ENCODE data around the gene C16orf92. TPM values are rescaled to one million over a fixed set of nuclear protein-coding genes. Genes with fewer than 3 reads are reported as not detected.

The C16orf92 gene
- total RNA-seq, 1 experiment from 2014 or later: not detected

DNA sequence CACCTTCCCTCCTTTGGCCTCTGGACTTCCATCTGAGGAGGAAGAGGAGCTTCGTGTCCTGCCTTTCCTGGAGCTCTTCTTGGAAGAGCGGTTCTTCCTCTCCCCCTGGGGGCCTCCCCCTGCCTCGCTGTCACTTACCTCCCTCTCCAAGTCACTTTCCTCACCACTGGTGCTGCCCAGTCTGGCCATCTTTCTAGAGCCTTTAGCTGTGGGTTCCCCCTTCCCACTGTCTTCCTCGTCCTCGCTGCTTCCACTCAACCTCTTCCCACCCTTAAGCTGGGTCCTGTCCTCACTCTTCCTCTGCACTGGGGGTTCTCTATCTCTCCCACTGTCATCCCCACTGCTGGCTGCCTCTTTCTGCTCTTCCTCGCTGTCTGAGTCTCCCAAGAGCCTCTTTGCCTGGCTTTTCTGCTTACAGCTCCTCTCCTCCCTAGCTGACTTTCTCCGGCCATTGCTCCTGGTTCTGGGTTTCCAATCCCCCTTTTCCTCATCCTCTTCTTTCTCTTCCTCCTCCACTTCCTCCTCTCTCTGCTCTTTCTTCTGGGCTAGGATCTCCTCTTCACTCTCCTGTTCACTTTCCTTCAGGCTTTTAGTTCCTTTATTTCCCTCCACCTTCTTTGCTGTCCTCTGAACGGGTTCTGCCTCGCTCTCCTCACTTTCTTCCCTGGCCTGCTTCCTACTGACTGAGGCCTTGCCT, 28.9 kb upstream of the C16orf92 start (continued):
- TF ChIP-seq TCF7L2 (IDR thresholded peaks at IDR 0.05; ENCODE audit: borderline replicate concordance, extremely low read depth, insufficient read depth, insufficient read length) (no peak), EZH2 (IDR thresholded peaks at IDR 0.05) (no peak), RAD21 (IDR thresholded peaks at IDR 0.05; ENCODE audit: low read depth) (no peak)

DNA sequence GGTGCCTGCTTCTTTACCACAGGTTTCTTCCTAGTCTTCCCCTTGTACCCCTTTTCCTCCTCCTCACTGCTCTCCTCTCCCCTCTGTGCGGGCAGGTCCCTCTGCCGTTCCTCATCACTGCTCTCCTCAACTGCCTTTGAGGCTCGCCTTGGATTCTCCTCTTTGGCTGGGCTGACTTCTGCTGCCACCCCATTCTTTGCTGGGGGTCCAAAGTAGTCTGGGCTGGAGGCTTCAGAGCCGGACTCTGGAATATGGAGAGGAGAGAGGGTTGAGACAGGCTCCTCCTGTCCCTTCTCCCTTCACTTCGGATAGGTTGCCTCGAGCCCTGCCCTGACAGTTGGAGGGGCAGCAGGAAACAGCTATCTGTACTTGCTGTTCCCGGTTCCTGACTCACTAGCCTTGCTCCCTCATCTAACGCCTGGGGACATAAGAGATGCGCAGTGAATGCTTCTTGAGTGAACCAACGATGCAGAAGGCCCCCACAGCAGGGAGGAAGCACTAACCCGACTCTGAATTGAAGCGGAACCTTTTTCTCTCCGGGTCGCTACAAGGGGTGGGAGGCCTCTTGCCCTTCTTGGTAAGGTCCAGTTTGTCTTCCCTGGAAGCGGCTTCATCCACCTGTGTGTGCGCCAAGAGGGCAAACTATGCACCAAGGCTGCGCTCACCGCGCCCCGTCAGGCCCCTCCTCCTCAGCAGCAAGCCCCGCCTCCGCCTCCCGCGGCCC, 28.2 kb upstream of the C16orf92 start:
- RAD21 ChIA-PET (ENCODE audit: low non-redundant PET in 1 of 2, low total read pairs in 2 of 2, uncharacterized antibody in 2 of 2, unreplicated experiment in 2 of 2): no interaction called here
- no peaks in the 10 kb centered on the region for H3K9me2 ChIP-seq (ENCODE audit: insufficient read depth)
- ATAC-seq (peak; percentile 64), DNase-seq (ENCODE audit: low read depth, low spot score) (no peak)
- H3K27me3 ChIP-seq (ENCODE audit: insufficient read depth, low read length): no peaks in the 10 kb centered on the region
- H3K79me2 ChIP-seq (ENCODE audit: insufficient read depth, low read length): peaks cover 11% of the 10 kb centered on the region
- H2AFZ ChIP-seq (ENCODE audit: low read depth, low read length, poor library complexity, severe bottlenecking): no peak overlapping the region
- H3K9me3 ChIP-seq (ENCODE audit: control insufficient read depth in 1 of 2, insufficient read depth in 1 of 2, low read depth in 1 of 2, low read length in 2 of 2): no peaks in the 10 kb centered on the region
- peak overlapping the region; percentile 86 for H3K9ac ChIP-seq (ENCODE audit: low read length)
- peak overlapping the region; percentile 83 to 95 for H3K4me3 ChIP-seq (replicated peaks in 1 of 2; ENCODE audit: low read depth in 1 of 2, low read length in 2 of 2)
- no peaks in the 10 kb centered on the region for H4K20me1 ChIP-seq (ENCODE audit: insufficient read depth)
- BruUV-seq (replicated peaks): TSS peak; percentile 76
- intact Hi-C loops (cut with micrococcal nuclease): no loop called here
- peaks cover 9 to 27% of the 10 kb centered on the region in 2 experiments for H3K4me1 ChIP-seq (ENCODE audit: control insufficient read depth in 1 of 2, insufficient read depth in 2 of 2, low read length in 2 of 2)
- H3K27ac ChIP-seq (ENCODE audit: low read depth, low read length): peak overlapping the region; percentile 88
- TF ChIP-seq, protein P1, sequence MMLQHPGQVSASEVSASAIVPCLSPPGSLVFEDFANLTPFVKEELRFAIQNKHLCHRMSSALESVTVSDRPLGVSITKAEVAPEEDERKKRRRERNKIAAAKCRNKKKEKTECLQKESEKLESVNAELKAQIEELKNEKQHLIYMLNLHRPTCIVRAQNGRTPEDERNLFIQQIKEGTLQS (IDR thresholded peaks at IDR 0.05): no peak
- no peak for TF ChIP-seq JUND (IDR thresholded peaks at IDR 0.05)
- no peak for TF ChIP-seq ZNF274 (IDR thresholded peaks at IDR 0.05; ENCODE audit: low read depth, low read length)
- TF ChIP-seq SIN3A (IDR thresholded peaks at IDR 0.05; ENCODE audit: low read depth): no peak
- TF ChIP-seq RAD21 (IDR thresholded peaks at IDR 0.05; ENCODE audit: low read depth): no peak
- TF ChIP-seq SRF (IDR thresholded peaks at IDR 0.05; ENCODE audit: low read depth): no peak
- no peak for TF ChIP-seq CEBPB (IDR thresholded peaks at IDR 0.05; ENCODE audit: low read depth)
- TF ChIP-seq EZH2phosphoT487 (IDR thresholded peaks at IDR 0.05; ENCODE audit: borderline replicate concordance): no peak
- TF ChIP-seq SP1 (IDR thresholded peaks at IDR 0.05; ENCODE audit: low read depth): no peak
- TF ChIP-seq POLR2A (IDR thresholded peaks at IDR 0.05; ENCODE audit: borderline replicate concordance, extremely low read depth, insufficient read depth, insufficient read length): no peak
- TF ChIP-seq, protein P2, sequence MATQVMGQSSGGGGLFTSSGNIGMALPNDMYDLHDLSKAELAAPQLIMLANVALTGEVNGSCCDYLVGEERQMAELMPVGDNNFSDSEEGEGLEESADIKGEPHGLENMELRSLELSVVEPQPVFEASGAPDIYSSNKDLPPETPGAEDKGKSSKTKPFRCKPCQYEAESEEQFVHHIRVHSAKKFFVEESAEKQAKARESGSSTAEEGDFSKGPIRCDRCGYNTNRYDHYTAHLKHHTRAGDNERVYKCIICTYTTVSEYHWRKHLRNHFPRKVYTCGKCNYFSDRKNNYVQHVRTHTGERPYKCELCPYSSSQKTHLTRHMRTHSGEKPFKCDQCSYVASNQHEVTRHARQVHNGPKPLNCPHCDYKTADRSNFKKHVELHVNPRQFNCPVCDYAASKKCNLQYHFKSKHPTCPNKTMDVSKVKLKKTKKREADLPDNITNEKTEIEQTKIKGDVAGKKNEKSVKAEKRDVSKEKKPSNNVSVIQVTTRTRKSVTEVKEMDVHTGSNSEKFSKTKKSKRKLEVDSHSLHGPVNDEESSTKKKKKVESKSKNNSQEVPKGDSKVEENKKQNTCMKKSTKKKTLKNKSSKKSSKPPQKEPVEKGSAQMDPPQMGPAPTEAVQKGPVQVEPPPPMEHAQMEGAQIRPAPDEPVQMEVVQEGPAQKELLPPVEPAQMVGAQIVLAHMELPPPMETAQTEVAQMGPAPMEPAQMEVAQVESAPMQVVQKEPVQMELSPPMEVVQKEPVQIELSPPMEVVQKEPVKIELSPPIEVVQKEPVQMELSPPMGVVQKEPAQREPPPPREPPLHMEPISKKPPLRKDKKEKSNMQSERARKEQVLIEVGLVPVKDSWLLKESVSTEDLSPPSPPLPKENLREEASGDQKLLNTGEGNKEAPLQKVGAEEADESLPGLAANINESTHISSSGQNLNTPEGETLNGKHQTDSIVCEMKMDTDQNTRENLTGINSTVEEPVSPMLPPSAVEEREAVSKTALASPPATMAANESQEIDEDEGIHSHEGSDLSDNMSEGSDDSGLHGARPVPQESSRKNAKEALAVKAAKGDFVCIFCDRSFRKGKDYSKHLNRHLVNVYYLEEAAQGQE (IDR thresholded peaks at IDR 0.05; ENCODE audit: low read depth): no peak
- no peak for TF ChIP-seq FOSL1 (IDR thresholded peaks at IDR 0.05; ENCODE audit: low read depth)
- TF ChIP-seq, protein P3, sequence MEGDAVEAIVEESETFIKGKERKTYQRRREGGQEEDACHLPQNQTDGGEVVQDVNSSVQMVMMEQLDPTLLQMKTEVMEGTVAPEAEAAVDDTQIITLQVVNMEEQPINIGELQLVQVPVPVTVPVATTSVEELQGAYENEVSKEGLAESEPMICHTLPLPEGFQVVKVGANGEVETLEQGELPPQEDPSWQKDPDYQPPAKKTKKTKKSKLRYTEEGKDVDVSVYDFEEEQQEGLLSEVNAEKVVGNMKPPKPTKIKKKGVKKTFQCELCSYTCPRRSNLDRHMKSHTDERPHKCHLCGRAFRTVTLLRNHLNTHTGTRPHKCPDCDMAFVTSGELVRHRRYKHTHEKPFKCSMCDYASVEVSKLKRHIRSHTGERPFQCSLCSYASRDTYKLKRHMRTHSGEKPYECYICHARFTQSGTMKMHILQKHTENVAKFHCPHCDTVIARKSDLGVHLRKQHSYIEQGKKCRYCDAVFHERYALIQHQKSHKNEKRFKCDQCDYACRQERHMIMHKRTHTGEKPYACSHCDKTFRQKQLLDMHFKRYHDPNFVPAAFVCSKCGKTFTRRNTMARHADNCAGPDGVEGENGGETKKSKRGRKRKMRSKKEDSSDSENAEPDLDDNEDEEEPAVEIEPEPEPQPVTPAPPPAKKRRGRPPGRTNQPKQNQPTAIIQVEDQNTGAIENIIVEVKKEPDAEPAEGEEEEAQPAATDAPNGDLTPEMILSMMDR (IDR thresholded peaks at IDR 0.05 in 2 of 3, conservative IDR thresholded peaks at IDR 0.05 in 1 of 3; ENCODE audit: borderline replicate concordance in 1 of 3, insufficient read depth in 1 of 3, low read depth in 2 of 3, low read length in 2 of 3): no peak
- no peak for TF ChIP-seq ZFX (IDR thresholded peaks at IDR 0.05)
- TF ChIP-seq ELF1 (IDR thresholded peaks at IDR 0.05; ENCODE audit: borderline replicate concordance, low read depth): no peak
- TF ChIP-seq EGR1 (IDR thresholded peaks at IDR 0.05; ENCODE audit: low read depth): no peak
- TF ChIP-seq CBX3 (IDR thresholded peaks at IDR 0.05; ENCODE audit: low read depth): no peak
- no peak for TF ChIP-seq POLR2AphosphoS5 (IDR thresholded peaks at IDR 0.05; ENCODE audit: low read depth, low read length)
- TF ChIP-seq EZH2 (IDR thresholded peaks at IDR 0.05): no peak
- no peak for TF ChIP-seq TCF7L2 (IDR thresholded peaks at IDR 0.05; ENCODE audit: borderline replicate concordance, extremely low read depth, insufficient read depth, insufficient read length)
- POLR2A ChIA-PET: interaction anchor here (0.8 to 1.2 kb wide), 3 partner anchors 18 to 95 kb away, joined by 3 read pairs; partner anchors contain the start of genes ASPHD1, SEZ6L2 and TMEM219
- peaks cover 12 to 25% of the 10 kb centered on the region in 2 experiments for H3K36me3 ChIP-seq (ENCODE audit: control insufficient read depth in 1 of 2, insufficient read depth in 2 of 2, low read length in 2 of 2)
- peak overlapping the region; percentile 92 for H3K4me2 ChIP-seq (ENCODE audit: low read length)
- CTCF ChIA-PET: no interaction called here
